ENCODE measurements around the gene SYTL3.

The SYTL3 gene

DNA sequence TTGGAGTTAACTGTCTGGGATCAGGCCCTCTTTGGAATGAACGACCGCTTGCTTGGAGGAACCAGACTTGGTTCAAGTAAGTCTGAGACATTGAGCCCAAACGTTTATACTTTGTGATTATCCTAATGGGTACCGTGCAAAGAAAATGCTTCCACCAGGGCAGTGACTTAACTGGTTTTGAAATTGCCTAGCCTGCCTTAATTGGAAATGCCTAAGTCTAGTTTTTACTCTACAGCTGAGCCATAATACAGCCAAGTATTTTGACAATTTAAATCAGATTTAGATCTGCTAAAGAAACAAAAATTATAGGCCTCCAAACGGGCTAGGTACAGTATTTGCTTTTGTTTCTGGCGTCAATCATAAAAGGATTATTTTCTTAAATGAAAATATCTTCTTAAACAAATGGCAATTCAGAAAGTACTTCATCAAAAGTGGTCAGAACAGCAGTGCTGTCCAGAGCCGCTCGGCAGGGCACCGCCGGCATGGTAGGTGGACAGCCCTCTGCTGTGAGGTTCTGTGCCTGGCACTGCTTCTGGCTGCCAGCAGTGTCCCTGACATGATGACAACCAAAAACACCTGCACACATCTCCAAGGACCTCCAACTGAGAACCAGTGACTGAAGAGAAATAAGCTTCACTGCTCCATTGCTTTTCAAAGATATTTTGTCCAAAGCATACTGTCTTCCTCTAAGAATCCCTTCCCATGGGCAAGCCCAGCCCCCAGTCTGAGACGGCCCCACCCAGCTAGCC is 113.8 kb downstream of the SYTL3 start:
- no peak for DNase-seq

DNA sequence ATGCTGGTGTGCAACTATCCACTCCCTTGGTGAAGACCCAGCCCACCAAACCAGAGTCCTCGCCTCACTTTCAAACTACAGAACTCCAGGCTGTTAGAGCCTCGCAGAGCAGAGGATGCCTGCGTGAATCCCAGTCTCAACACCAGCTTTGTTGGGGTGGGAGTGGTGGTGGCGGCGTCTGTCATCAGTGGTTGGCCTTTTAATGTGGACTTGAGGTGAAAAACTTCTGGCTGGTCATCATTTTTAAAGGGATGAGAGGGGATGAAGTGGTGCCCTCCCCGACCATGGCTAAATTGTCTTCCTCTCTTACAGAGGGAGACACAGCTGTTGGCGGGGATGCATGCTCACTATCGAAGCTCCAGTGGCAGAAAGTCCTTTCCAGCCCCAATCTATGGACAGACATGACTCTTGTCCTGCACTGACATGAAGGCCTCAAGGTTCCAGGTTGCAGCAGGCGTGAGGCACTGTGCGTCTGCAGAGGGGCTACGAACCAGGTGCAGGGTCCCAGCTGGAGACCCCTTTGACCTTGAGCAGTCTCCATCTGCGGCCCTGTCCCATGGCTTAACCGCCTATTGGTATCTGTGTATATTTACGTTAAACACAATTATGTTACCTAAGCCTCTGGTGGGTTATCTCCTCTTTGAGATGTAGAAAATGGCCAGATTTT is 114.5 kb downstream of the SYTL3 start:
- DNase-seq: no peak

DNA sequence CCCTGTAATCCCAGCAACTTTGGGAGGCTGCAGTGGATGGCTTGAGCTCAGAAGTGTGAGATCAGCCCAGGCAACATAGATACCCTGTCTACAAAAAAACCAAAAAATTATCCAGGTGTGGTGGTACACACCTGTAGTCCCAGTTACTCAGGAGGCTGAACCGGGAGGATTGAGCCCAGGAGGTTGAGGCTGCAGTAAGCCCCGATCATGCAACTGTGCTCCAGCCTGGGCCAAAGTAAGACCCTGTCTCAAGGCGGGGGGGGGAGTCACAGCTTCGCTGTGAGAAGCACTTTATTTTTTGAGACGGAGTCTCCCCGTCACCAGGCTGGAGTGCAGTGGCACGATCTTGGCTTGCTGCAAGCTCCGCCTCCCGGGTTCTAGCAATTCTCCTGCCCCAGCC is 115.1 kb downstream of the SYTL3 start:
- DNase-seq: no peak

DNA sequence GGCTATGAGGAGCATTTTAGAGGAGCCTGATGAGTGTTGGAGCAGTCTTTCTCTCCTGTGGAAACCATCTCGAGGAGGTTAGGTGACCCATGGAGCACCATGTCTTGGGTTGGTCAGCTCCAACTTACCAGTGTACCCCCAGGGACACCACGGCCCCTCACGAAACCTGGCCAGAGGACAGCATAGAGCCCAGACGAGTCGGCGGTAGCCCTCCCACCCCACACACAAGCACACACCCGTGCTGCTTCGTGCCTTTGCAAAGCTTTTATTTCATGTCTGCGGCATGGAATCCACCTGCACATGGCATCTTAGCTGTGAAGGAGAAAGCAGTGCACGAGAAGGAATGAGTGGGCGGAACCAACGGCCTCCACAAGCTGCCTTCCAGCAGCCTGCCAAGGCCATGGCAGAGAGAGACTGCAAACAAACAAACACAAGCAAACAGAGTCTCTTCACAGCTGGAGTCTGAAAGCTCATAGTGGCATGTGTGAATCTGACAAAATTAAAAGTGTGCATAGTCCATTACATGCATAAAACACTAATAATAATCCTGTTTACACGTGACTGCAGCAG is 115.7 kb downstream of the SYTL3 start:
- DNase-seq: no peak

DNA sequence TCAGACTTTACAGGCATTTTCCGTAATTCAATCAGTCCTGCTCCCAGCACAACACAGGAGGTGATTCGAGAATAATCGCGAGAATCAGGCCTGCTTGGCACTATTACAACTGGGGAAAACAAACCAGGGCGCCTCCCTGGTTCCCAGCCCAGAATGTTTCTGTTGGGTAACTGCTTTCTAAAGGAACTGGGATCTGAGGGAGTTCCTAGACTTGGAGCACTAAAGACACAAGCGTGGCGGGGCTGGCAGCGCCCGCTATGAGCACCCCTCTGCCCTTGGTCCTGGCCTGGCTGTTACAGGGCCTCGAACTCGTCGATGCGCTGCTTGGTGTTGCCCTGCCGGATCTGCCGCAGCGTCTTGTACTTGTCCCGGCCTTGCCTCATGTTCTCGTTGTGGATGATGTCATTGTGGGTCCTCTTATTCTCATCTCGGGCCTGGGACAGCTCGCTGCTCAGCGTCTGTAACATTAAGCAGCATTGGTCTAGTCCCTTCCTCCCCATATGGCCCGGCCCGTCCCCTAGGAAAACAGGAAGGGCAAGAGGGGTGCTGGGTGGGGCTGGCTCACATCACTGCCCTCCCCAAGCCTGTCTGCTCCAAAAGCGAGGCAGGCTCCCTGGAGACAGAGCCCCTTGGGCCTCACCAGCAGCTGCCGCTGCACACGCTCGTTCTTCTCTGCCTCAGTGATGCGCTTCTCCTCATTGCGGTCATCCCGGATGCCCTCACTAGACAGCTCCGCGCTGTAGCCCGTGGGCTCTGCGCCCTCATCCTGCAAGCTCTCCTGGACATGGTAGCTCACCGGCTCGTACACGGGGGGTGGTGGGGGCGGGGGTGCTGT is 117.0 kb downstream of the SYTL3 start:
- DNase-seq: no peak

DNA sequence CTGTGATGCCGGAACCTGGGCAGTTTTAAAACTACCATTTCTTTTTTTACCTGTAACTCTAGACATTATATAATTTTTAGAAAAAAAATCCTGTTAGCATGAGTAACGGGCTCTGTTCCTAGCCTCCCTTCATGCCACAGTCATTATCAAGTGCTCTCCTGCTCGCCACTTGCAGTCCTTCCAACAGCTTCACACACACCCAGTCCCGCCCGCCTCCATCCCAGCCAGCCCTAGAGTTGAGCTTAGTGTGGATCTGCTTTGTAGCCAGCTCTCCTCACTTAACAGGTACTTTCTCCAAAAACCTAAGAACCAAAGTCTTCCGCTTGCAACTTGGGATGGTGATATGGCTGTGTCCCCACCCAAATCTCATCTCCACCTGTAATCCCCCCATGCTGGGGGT is 117.9 kb downstream of the SYTL3 start:
- no peak for DNase-seq

DNA sequence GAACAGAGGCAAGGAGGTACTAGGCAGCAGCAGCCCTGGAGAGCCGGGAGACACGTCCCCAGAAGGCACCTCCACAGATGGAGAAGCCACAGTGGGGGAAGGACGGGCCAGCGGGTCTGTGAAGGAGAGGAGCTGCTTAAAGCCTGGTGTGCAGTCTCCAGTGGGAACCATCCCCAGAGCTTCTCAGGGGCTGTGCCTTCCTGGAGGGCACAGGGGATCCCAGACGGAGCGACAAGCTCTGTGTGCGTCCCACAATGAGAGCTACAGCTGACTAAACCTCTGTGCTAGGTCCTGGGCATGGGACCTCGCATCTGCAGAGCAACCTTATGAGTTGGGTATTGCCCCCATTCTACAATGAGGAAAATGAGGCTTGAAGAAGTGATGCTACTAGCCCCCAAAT is 118.6 kb downstream of the SYTL3 start:
- DNase-seq: no peak

DNA sequence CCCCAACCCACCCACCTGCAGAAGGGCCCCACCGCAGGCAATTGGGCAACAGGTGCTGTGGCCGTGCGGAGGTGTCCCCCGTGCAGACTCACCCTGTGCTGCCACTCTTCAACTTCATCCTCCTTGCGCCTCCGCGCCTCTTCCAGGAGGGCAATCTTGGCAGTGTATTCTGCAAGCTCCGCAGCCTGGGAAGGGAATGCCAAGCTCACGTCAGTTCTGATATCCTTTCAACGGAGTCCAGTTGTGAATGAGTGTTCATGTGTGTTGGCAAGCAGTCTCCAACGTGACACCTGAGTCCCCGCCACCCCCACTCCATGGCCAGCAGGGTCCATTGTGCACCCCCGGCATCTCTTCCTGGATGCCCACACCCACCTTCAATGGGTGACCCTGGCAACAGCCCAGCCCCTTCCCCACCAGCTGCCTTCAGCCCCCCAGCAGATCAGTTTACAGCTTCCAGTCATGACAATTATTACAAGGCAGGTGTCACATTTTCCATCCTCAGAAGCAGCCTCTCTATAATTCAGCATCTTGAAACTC is 119.4 kb downstream of the SYTL3 start:
- DNase-seq: no peak

DNA sequence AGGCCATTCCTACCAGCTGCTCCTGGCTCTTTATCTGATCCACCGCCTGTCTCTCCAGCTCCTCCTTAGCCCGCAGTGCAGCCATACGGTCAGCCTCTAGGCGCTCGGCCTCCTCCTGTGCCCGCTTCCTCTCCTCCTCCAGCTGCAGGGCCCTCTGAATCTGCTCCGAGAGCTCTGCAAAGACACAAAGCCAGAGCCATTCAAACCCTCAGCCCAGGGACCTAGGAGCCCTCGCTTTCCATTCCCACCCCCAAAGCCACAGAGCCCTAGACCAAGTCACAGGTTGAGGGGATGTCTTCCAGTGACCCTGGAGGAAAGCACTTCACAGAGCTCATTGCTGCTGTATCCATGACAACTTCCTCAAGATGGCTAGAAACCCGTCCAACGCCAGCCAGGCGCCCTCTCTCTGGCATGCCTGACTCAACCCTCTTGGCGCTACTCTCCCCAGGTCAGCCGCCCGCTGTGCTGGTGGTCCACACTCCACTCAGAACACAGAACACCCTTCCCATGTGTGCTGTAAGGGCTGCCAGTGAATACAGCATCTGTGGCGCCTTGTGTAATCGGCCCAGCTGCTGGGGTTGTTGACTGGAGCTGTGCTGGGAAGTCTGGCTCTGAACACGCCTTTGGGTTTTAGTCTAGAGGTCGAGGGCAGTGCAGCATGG is 120.0 kb downstream of the SYTL3 start:
- no peak for DNase-seq

DNA sequence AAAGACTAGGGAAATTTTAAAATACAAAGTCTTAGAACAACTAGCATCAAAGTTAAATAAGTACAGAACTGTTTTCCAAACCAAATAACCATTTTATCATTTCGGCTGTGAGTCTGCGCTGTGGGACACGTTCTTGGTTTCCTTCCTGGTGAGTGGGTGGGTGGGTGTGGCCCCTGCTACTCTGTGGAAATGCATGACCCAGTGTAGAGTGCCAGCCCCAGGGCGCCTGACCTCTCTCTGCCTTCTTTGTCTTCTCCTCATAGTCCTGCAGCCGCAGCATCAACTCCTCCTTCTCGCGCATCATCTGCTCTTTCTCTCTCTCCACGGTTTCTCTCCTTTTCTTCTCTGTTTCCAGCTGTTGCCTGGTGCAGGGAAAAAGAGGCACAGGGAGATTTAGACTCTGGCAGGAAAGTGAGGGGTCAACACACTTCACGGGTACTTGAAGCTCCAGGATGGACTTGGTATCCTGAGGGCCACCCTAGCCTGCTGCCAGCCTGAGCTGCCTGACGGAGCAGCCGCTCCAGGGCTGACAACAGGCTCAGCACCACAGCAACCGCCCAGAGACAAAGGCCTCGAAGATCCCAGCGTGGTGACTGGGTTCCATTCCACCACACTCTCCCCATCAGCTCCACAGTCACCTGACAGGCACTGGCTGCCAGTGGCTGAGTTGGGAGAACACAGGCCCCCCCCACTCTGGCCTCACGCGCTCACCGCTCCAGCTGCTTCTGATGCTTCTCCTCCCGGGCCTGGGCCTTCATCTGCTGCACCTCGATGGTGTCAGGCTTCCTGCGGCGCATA is 120.9 kb downstream of the SYTL3 start:
- DNase-seq: no peak

DNA sequence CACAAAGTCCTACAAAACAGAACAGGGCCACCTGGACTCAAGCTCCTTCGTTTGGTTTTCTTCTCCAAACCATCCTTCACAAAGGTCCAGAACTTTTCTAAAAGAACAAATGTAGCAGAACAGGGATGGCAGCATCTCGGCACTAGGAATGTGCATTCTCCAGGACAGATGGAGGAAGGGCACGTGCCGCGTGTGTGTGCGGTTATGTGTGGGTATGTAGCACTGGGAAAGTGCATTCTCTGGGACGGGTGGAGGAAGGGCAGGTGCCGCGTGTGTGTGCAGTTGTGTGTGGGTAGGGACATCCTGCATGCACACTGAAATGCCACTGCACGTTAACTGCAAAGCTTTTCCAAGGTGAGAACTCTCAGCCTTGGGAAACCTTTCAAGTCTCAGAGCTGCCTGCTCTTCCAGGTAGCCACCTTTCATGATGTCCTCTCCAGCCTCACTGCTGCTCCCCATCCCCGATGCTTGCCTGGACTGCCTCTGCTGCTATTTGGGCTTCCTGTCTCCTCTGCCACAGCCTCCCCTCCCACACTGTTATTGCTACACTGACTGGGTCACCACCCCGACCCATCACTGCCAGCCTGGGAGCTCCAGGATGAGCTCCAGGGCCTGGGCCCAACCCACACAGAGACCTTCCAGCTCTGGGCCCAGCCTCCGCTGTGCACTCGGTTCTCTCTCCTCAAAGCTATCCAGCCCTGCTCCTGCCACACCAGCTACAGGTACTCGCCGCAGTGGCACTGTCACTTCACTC is 121.7 kb downstream of the SYTL3 start:
- DNase-seq: no peak

DNA sequence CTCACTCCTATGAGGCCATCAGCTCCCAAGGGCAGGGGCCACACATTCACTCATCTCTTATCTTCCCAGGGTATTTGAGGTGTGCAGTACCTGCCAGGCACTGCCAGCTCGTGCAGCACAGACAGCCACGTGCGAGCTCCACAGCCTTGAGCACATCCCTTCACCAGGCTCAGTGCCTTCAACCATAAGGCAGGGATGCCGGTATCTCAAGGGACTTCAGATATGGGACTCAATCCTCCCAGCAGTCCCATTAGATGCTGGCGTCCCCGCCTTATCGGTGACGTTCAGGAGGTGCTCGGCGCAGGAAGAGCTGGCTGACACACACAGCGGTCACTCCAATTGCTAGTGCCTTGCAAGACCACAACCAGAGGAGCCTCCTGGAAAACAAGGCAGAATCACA is 122.3 kb downstream of the SYTL3 start:
- DNase-seq: no peak

DNA sequence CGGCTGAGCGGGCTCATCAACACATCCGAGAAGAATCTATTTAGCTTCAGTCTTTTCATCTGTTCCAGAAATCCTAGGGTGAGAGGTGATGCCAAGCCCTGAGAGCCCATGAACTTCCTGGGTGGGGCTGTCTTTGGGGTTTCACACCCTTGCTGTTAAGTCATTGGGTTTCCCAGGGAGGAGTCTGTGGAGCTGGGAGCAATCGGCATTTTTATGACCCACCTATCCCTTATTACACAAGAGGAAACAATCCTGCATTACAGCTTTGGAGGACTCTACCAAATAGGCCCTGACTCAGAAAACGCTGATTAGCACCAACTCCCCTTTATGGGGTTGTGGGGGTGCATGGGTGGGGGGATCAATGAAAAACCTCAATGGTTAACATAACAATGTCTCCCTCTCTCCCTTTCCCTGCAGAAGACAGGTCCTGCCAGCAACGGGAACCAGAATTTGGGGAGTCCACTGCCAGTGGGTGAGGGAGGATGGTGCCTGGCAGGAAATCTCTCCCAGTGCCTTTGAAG is 123.1 kb downstream of the SYTL3 start:
- DNase-seq: no peak

DNA sequence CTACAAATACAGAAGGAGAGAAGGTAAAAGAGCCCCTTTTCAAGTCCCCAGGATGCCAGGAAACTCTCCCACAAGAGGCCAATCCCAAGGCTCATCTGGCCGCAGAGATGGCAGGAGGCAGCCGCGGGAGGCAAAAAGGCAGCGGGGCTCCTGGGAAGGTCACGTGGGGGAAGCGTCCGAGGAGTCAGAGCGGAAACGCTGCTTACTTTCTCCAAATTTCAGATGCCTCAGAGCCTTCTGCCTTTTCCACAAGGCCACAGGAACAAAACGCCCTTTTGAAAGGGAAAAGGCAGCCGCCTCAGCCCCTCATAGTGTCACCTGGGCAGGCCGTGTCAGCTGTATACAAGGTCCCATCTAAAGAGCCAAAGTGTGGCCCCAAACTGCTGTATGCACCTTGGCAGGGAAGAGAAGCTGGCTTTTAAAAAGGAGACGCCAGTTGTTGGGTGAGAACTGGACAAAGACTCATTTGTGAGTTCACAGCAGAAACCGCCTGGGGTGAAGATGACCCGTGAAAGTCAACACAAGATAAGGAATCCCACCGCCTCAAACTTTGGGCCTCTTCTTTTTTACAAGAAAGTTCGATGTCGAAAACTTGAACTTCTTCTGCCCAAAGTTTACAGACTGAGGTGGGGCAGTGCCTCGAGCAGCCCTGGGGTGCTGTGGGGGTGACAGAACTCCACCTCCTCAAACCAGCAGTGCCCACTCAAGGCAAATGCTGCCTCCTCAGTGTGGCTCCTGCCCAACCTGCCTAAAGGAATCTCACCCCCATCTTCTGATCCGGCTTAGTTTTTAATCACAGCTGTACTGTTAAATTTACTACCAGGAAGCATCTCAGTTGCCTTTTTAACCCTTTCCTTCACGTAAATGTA is 124.0 kb downstream of the SYTL3 start:
- DNase-seq: no peak

DNA sequence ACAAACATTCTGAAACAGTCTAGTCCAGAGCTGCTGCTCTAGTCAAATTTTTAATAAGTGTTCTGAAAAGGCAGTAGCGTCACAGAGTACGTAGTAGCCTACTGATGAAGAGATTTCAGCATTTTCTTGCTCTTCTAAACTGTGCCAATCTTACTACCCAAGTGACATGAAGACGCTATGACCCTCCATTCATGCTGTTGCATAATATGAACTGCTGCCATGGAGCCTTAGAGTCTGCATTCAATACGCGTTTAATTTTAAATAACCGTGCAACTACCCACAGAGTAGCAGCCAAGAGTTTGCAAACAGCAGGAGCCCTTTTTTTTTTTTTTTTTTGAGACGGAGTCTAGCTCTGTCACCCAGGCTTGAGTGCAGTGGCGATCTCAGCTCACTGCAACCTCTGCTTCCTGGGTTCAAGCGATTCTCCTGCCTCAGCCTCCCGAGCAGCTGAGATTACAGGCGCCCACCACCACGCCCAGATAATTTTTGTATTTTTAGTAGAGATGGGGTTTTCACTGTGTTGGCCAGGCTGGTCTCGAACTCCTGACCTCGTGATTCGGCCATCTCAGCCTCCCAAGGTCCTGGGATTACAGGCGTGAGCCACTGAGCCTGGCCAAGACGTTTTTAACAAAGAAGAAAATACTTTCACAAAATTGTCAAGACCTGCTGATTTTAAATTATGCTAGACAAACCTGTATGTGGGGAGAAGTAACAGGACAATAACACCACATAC is 125.0 kb downstream of the SYTL3 start:
- DNase-seq: no peak

DNA sequence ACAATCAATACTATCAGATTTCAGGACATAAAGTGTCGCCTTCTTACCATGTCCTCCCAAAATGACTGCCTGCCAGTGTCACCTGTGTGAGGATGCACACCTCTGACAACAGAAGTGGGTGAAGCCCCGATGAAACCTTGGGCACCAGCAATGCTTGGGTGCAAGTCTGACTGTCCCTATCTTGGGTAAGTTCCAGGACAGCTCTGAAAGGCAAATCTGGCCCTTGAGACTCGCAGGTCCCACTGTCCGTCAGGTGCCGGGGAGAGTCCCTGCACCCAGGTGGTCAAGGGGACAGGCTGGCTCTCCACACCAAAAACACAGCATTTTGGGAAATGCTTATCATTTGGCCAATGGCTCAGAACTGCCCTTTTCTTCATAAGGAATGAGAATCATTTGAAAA is 126.0 kb downstream of the SYTL3 start:
- DNase-seq: no peak

DNA sequence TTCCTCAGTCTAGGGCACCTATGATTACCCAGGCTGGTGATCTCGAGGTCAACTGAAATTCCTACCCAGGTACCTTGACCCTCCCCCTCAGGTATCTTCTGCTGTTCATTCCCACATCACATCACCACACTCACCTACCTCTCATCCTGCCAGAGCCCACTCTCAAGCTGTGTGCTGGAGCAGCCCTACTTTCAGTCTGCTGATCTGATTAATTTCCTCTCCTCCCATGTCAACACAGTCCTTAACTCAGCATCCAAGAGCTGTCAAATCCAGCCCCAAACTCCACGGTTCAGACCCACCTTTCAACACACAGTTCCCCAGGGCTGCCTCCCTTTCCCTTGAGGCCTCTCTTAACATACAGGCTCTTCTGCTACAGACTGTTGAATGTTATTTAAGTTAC is 126.9 kb downstream of the SYTL3 start:
- no peak for DNase-seq

DNA sequence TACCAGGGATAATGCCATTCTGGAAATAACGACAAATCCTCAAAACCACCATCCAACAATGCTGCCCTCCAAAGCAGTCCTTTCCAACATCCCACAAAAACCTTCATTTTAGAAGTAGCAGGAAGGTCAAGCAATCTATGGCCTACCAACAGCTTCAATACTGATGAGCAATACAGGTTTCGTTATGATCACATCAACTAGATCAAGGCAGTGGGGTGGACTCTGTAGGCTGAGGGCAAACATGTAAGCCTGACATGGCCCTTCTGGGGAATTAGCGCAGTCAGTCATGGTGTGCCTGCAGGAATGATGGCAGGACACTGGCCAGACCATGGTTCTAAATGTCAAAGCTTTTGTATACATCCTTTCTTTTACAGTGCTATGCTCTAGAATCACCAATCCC is 127.7 kb downstream of the SYTL3 start:
- DNase-seq: no peak

DNA sequence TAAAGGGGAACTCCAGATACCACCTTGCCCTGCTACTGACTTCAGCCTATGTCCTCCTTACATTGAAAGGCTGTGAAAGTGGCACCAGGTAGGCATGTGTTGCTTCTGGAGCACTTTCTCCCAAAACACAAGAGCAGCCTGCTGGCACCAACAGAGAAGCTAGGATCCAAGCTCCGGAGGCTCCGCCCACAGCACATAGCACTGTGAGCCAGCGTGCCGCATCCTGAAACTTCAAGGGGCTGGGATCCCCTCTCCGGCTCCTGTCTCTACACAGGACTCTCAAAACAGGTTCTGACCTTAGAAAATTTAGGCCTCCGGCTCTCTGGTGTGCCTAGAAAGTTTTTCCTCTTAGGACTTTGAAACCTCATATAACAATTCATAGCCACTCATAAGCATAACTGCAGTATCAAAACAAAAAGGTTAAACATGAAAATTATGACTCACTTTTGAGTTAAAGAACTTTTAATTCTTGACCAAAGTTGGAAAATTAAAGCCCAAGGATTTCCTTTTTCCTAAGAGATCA is 128.2 kb downstream of the SYTL3 start:
- no peak for DNase-seq

All from NCI-H748 treated with DMSO at 0.1 percent for 48 hours (cell line).